SK-N-MC (cell line): ENCODE measurements around the gene AK5.

Source experiments
- EZH2 ChIP-seq: fragments of 200-600 bp; sonication (generic); IDR thresholded peaks from one replicate; pipeline ENCODE4 v1.6.1; 2017; ENCODE audit warnings: antibody characterized with exemption
- POLR2AphosphoS5 ChIP-seq: IDR thresholded peaks from 2 replicates; pipeline ENCODE4 v1.6.1; 2012; ENCODE audit warnings: mild to moderate bottlenecking, low read depth, low read length, borderline replicate concordance

DNA sequence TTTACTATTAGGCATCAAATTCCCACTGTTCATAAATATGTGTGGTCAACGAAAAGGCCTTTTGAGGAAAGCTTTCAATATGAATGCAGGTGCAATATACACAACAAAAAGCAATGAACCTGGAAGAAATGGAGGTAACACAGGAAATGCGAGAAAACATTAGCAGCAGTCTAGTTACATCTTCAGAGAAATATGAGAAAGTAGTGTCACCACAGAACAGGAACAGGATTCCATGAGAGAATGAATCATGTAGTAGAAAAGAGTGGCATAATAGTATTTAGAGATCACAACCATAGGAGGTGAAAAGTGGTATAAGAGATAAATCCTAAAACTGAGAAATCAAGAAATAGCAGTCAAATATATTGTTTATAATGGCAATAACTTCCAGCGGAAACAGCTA, 103.7 kb downstream of the AK5 start:
- no peak for TF ChIP-seq POLR2AphosphoS5
- no peak for TF ChIP-seq EZH2
